OCI-LY7 (cell line): ENCODE results near the gene OARD1.

Source experiments
- CTCF ChIP-seq: fragments of 200-600 bp; sonication (generic); conservative IDR thresholded peaks from 2 replicates; pipeline ENCODE4 v1.5.1; 2014; ENCODE audit warnings: mild to moderate bottlenecking, antibody characterized with exemption, low read length, moderate library complexity, mixed read lengths
- EZH2phosphoT487 ChIP-seq: fragments of 200-600 bp; sonication (generic); IDR thresholded peaks from 2 replicates; pipeline ENCODE4 v1.6.1; 2018; ENCODE audit warnings: low read depth, borderline replicate concordance, mild to moderate bottlenecking, mixed run types, antibody characterized with exemption, low read length, moderate library complexity, mixed read lengths

- no peak for TF ChIP-seq CTCF
- TF ChIP-seq EZH2phosphoT487, result no peak
These were observed 44.9 kb downstream of the OARD1 start for GRCh38 chr6:41027241-41027640.
